DMS114 treated with DMSO at 0.1 percent for 48 hours (cell line): ENCODE results near the gene BRF1.

ENCODE experiments used
- DNase-seq: peaks from one replicate; lab custom pipeline; 2025; ENCODE audit not compliant: unreplicated experiment; lab: John Stamatoyannopoulos, UW

BRF1 gene

GRCh38 chr14:105200074-105200473 lies 100.7 kb downstream of the BRF1 start:
- no peak for DNase-seq

DNA sequence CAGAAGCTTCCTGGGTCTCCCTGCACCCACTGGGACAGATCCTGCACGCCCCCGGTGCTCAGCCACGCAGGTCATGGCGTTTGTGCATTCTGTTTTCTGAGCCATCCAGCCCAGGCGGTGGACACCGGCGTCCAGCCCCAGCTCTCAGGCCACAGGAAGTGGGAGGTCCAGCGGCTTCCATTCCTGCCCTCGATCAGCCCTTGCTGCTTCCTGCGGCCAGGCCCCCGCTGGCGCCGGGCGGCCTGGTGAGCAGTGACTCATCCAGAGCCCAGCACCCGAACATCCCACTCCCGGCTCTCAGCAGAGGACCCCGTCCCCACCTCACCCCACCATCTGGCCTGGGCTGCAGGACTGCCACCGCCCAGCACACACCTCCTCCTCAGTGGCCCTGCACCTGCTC lies 101.7 kb downstream of the BRF1 start:
- DNase-seq = no peak

DNA sequence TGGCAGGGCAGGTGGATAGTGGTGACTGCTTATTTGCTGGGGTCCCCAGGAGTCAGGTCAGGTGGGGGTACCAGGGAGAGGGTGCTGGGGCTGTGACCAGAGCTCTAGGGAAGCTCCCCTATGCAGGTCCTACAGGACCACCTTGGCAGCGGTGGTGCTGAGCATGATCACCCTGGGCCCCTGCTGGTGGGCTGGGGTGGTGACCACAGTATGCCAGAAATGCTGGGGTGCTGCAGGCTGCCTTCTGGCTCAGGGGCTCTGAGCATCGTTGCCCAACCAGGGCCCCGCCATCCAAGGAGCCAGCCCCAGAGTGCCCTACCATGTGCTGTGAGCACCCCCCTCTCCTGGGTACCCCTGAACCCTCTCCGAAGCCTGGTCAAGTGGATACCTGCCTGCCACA lies 102.2 kb downstream of the BRF1 start:
- no peak for DNase-seq

DNA sequence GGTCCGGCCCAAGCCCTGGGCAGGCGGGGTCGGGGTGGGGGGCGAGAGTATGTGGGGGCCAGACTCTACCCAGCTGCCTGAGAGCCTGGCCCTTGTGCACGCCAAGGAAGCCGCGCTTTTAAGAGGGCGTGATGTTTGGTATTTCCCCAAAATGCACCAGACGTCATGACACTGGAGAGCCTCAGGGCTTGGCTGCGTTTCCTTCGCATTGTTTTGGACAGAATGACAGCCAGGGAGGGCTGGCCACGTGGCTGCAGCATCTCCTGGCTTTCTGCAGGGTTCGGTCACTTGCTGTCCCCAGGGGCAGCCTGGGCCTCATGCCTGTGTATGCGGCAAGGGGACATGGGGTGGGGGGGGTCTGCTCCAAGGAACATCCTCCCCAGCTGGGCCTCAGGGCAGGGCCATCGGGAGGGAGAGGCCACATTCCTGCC lies 103.6 kb downstream of the BRF1 start:
- DNase-seq = no peak

GRCh38 chr14:105196265-105196960 lies 104.4 kb downstream of the BRF1 start:
- no peak for DNase-seq

- DNase-seq = no peak
Observed at GRCh38 chr14:105195522-105196264, 105.1 kb downstream of the BRF1 start.

DNA sequence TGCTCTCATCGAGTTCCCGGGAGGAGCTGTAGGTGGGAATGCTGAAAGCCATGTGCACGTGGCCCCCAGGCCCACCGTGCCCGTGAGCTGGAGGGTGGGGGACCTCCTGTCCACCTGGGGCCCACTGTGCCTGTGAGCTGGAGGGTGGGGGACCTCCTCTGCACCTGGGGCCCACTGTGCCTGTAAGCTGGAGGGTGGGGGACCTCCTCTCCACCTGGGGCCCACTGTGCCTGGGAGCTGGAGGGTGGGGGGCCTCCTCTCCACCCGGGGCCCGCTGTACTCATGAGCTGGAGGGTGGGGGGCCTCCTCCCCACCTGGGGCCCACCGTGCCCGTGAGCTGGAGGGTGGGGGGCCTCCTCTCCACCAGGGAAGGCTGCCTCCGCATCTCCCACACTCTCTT lies 105.8 kb downstream of the BRF1 start:
- no peak for DNase-seq

DNA sequence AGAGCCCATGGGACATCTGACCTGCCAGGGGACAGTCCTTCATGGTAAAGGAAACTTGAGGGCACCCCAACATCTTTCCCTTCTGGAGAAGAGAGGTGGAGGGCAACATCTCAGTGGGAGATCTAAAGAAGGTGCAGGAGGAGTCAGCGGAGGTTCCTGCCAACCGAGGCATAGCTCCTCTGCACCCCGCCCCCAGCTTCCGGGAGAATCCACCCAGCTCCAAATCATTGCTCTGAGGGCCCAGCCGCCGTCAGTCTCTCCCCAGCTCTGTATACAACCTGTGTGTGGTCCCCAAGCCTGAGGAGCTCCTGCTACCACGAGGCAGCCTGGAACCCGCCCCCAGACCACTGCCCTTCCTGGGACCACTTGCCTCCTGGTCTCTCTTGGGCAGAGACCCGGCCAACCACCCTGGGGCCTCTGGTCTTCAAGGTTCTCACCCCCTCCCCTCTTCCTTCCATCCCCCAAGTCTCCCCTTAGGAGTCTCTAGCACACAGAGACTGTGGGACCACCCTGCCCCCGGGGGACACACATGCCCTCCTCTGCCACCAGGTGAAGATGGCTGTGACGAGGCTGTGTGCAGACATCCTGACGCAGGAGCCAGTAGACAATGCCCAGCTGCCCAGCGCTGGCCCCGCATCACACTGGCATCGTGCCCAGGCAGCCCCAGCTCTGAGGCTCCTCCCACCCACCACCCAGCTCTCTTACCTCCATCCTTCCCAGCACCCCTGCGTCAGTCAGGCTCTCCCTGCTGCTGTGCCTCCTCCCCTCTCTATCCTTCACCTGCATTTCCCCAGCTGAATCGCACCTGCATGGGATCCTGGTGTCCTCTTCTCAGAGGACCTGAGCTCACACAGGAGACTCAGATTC lies 106.7 kb downstream of the BRF1 start:
- DNase-seq = no peak

DNA sequence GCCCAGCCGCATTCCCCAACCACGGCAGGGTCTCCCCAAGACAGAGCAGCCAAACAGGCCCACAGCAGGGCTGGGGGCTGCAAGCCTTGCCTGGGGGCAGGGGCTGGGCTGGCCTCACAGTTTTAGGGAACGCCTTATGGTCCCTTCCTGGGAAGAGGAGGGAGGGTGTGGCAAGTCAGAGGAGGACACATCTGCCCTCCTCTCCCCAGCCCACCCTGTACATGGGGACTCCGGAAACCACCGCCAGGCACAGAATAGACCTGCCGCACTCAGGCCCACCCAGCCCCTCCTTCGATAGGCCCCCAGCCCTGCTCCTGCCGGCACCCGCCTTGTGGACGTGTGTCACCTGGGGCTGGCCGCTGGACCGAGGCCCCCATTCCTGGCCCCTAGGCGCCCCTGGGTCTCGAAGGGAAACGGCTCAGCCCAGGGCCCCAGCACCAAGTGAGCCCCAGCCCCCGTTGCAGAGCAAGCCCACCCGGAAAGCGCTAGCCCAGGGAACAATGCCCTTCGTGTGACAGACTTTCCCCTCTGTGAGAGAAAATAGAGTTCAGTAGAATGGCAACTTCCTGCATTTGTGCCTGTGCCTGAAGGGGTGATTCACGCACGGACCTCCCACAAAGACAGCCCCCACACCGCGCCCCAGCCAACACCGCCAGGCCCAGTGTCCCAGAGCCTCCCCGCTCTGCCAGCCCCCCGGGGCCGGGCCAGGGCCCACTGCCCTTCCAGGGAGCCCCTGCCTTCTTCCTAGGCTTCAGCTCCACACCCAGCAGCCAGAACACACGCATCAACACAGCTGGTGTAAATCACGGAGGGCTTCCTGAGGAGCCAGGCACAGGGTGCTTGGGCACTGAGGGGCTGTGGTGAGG lies 107.7 kb downstream of the BRF1 start:
- no peak for DNase-seq

- no peak for DNase-seq
Observed at GRCh38 chr14:105187935-105188524, 112.8 kb downstream of the BRF1 start.

GRCh38 chr14:105187116-105187515 lies 113.7 kb downstream of the BRF1 start:
- DNase-seq = no peak

GRCh38 chr14:105185973-105186372 lies 114.8 kb downstream of the BRF1 start:
- no peak for DNase-seq

DNA sequence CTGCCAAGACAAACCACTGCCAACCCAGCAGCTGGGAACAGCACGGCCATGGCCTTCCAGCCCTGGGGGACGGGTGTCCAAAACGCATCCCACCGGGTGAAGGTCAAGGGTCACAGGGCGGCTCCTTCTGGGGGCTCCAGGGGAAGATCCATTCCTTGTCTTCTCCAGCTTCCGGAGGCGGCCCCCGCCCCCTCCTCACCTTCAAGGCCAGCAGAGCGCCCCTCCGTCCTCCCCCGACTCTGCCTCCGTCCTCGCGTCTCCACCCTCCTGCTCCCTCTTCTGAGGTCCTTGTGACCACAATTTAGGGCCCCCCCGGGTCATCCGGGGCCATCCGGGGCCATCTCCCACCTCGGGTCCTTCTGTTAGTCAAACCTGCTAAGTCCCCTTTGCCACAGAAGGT lies 115.8 kb downstream of the BRF1 start:
- DNase-seq = no peak

DNA sequence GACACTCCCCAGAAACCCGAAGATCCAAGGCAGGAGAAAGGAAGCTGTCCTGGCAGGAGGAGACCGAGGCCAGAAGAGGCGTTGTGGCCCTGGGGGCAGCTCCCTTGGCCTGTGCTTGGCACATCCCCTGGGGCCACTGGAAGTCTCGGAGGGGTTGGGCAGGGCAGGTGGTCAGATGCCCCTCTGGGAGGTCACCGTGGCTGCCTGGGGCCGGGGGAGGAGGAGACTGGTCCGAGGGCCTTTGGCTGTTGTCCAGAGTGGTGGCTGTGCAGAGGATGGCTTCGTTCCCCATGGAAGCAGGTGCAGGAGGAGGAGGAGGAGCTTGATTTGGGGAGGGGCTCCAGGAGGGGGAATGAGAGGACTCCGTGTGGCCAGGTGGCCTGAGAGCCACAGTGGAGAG lies 116.3 kb downstream of the BRF1 start:
- no peak for DNase-seq

DNA sequence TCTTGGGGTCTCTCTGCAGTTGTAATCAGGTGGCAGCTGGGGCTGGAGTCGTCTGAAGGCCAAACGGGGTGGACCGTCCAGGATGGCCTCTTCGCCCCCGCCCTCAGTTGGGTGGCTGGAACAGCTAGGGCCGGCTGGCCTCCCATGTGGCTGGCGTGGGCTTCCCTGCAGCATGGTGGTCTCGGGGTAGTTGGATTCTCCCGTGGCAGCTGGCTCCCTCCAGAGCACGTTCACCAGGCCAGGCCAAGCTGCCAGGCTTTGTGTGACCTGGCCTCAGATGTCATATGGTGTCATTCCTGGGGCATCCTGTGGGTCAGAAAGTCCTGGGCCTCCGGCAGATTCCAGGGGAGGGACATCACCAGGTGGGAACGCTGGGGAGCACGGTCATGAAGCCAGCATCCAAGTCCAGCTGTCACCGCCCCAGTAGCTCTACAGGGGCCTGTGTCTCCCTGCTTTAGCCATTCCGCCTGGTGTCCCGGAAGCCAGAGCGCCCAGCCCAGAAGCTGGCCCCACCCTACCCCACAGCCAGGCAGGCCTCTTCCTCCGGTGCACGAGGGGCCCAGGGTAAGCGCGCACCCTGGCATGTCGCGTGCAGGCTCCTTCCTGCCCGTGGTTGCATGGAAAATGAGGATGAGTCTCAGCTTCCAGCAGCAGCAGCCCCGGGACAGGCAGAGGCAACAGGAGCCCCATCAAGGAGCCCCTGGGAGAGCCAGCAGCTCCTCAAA lies 118.3 kb downstream of the BRF1 start:
- no peak for DNase-seq

DNA sequence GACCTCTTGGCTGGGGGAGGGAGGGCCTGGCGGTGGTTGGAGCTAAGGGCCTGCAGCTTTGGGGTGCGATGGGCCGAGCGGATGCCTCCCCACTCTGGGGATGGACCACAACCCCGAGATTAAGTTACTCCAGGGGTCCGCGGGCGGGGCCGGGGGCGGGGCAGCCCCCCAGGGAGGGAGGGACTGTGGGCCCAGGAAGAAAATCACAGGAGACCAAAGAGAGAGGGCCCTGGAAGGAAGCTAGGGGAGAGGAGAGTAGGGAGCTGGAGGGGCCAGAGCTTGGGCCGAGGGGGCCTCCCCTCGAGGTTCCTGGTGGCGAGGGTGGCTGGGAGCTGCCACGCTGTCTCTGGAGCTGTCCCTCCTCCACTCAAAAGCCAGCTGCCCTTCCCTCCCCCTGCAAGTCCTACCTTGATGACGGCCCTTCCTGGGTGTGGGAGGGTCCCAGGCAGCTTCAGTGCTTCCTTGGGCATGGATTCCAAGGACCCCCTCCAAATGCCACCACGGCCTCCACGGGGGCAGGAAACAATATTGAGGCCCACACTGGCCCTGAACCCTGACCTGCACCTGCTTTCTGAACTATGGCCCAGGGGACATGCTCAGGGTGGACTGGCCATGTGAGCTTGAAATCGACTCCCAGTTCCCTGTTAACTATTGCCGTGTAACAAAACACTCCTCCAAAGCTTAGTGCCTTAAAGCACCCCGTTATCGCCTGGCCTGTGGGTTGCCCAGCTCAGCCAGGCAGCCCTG lies 119.1 kb downstream of the BRF1 start:
- DNase-seq = no peak

- DNase-seq = no peak
Observed at GRCh38 chr14:105180592-105181548, 119.9 kb downstream of the BRF1 start, which contains the start of gene NUDT14. TSS of gene NUDT14 (minus strand) at chr14:105181312. CDS start at chr14:105181209, 103 bp downstream.

DNA sequence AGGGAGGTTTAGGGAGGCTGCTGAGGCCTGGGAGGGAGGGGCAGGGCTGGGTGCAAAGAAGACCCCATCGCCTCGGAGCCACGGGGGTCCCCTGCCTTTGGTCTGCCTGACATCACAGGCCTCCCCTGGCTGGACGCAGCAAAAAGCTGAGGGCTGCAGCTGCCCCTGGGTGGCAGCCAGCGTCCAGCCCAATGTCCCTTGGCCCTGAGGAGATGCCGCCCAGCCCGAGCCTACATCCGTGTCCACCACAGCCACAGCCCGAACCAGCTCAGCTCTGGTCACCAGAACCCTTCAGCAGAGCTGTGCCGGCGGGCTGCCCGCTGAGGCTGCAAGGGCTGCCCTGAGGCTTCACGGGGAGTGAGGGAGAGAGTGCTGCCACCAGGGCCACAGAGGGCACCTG lies 121.6 kb downstream of the BRF1 start:
- DNase-seq = no peak
